GM18526 (cell line): ENCODE data around the gene CREB5.

Source experiments
- POLR2A ChIP-seq: IDR thresholded peaks from 3 replicates; pipeline ENCODE4 v1.6.1; 2011; ENCODE audit not compliant: insufficient read length; ENCODE audit errors: extremely low read depth

The CREB5 gene

DNA sequence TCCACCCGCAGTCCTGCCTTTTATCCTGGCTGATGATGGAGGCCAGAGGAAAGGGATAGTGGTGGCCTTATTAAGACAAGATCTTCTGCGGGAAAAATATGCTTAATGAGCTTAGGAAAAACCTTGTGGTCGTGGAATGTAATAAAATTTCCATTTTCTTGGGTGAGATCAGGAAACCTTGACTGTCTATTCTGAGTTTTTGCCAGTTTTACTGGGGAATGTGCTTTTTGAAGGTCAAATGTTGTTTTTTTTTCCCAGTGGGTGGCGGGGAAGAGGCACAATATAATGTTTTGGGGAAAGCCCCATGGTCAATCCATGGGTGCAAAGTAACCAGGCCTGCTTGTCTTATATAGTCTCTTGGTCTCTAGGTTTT is 118.5 kb downstream of the CREB5 start:
- no peak for TF ChIP-seq POLR2A

DNA sequence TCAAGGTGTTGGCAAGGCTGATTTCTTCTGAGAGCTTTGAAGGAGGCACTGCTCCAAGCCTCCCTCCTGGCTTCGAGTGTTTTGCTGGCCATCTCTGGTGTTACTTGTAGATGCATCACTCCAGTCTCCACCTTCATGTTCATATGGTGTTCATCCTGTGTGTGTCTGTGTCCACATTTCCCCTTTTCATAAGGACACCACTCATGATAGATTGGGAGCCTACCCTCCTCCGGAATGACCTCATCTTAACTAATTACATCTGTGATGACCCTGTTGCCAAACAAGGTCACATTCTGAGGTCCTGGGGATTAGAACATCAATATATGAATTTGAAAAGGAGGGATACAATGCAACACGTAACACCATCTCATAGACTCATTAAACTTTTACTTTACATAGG is 119.0 kb downstream of the CREB5 start:
- no peak for TF ChIP-seq POLR2A

DNA sequence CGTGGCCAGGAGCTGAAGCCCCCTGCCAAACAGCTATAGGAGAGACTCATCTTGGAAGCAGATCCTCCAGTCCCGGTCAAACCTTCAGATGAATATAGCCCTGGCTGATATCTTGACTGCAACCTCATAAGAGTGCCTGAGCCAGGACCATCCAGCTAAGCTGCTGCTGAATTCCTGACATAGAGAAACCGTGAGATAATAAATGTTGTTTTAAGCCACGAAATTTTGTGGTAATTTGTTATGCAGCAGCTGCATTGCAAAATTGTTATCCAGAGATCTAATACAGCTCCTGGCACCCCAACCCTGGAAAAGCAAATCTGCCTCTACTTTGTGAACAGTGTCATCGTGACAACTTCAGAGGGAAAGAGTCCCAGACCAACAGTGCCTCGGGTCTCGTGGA is 119.9 kb downstream of the CREB5 start:
- TF ChIP-seq POLR2A, result no peak

DNA sequence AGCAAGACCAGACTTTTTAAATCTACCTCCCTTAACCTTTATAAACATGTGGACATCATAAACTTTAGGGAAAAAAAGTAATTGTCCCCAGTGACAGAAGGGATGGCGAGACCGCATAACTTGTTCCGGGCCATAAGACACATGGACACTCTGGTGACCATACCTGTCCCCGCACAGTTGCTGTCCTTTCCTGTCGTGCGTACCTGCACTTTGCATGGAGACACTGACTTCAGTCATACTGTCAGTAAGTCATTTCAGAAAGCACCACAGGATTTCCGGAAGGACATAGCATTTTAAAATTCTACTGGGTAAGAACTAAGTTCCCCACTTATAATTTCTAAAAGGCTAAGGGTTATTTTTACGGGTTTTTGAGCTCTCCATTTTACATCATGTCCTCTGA is 120.9 kb downstream of the CREB5 start:
- no peak for TF ChIP-seq POLR2A

DNA sequence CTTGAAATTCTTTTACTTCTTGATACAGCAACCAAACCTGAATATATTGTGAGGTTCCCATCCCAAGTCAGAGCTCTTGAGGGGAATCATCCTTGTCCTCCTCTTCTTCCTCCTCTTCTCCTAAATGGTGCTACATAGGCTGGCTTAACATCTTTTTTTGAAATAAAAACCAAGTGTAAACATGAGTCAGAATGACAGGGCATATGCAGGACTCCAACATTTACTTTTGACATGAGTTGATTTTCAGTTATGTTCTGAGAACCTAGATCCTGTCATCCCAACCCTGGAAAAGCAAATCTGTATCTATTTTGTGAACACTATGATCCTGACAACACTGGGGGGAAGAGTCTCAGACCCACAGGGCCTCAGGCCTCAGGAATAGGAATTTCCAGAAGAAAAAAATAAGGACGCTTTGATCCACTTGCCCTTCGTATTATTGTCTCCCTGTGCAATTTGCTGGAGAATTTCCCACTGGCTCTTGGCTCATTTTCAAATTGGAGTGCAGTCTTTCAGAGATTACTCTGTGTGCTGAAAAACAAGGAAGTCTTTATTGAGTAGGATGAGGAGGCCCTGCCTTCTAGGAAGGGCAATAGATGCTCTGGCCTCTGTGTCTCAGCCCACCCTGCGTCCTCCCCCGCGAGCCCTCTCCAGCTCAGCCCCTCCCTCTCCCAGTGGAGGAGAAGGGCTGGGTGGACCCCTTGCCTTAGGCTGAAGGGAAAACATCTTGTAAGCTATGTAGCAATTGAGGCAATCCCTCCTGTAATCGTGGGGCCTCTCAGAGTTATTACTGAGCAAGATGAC is 121.6 kb downstream of the CREB5 start:
- TF ChIP-seq POLR2A, result no peak

DNA sequence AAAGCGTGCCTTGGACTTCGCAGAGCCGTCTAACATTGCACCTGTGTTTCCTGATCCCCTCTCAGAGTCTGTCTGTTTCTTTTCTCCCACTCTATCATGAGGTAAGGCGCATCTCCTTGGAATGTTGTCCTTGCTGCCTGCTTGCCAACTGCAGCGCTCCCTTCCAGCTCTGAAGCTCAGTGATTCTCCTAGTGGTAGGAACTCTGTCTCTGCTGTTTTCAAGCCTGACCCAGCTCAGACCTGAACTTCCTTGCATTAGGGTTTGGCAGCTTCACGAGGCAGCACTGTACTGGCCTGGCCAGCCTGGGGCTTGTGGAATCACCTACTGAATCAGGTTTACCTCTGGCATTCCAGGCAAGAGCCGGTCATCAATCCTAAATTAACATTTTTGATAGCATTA is 123.9 kb downstream of the CREB5 start:
- TF ChIP-seq POLR2A, result no peak

DNA sequence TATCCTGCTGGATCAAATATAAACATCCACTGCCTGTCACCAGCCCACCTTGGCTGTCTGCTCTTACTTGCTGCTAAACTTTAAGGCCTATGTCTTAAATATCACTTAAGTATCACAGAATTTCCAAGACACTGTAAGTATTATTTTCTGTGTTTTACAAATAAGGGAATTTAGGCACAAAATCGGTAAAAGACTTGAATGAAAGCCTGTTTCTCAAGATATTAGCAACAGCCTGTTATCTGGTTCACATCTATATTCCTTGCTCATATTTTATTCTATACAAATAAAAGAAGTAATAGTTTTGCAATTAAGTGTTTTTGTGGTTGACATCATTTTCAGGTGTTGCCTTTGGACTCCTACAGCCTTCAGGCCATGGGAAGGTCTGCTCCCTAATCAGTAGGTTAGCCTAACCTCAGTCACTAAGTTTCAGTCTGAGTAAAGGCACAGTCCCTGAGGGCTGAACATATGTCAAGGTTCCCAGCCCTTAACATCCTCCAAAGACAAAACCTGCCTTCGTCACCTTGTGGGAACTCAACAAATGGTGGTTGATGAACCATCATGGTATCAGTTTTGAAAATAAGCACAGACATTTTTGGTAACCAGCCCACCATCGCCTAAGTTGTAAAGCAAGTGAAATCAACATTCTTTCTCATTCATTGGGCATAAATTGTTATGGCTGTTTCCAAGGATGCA is 127.1 kb downstream of the CREB5 start:
- TF ChIP-seq POLR2A, result no peak

DNA sequence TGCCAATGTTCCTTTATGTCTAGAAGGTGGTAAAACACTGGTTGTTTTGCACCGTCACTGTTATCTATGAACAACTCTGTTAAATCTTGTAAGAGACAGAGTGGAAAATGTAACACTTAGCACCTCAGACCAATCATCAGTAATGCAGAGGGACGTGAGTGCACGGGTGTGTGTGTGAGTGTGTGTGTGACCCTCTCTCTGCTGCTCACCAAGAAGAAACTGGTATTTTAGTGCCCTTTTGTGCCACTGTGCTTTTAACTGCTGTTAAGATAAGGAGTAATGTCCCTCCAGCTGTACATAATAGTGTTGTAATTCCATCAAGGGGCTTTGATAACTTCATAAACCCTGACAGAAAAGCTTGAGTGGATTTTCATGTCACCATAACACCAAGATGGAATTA is 130.1 kb downstream of the CREB5 start:
- no peak for TF ChIP-seq POLR2A

DNA sequence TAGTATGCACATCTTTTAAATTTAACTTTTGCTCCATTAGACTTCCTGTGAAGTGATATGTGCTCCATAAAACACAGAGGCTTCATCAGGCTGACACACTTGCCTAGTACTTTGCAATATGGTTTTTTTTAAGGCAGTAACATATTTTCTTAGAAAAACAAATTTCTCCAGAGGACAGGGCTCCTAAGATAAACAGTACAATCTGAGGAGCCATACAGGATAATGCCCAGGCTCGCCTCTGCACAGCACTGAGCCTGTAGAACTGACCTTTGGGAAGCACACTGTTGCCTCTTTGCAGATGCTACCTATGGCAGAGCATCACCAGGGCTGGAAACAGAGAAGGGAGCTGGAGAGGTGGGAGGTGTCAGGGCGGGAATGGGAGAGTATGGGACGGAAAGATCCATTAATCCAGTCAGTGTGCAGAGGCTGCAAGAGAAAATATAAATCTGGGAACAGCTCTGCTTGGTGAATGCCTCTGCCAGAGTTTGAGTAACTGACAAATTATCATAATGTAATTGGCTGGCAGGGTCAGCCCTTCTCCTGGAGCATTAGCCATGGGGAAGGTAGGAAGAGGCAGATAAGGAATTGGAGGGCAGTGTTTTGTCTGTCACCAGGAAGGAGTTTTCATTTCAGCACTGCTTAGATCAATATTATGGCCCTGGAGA is 132.3 kb downstream of the CREB5 start:
- no peak for TF ChIP-seq POLR2A

DNA sequence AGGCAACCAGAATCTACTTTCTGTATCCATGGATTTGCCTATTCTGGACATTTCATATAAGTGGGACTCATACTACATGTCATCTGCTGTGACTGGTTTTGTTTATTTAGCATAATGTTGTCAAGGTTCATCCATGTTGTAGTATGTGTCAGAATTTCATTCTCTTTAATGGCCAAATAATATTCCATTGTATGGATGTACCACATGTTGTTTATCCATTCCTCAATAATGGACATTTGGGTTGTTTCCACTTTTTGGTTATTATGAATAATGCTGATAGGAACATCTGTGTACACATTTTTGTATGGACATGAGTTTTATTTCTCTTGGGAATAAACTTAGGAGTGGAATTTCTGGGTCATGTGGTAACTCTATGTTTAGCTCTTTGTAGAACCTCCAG is 133.7 kb downstream of the CREB5 start:
- TF ChIP-seq POLR2A, result no peak

DNA sequence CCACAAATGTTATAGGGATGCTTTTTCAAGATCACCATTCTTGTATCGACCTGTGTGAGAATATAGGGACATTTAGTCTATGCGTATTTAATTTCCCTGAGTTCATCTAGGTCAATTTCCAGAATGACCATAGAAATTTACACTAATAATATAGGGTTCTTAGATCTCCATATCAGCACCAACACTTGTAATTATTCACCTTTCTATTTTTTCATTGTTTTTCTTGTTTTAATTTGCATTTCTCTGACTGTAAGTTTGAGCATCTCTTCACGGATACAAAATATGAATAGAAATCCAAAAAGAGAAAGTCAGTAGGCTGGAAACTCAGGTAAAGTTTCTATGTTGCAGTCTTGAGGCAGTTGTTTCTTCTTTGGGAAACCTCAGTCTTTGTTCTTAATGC is 134.8 kb downstream of the CREB5 start:
- no peak for TF ChIP-seq POLR2A

DNA sequence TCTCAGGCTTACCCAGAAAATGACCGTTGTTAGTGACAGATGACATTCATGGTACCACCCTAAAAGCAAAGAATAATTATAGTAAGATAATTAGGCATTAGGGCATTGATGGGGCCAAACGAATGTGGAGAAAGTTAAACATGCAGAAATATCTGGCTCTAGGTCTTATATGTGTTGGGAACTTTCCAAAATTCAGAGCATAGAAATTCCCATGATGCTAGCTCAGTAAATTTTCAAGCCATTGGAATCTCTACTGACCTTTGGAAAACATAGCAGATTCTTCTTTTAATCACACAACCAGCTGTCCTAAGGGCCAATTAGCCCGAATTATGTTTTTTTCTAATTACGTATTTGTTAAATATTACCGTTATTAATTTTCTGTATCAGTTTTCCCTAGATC is 136.1 kb downstream of the CREB5 start:
- TF ChIP-seq POLR2A, result no peak

DNA sequence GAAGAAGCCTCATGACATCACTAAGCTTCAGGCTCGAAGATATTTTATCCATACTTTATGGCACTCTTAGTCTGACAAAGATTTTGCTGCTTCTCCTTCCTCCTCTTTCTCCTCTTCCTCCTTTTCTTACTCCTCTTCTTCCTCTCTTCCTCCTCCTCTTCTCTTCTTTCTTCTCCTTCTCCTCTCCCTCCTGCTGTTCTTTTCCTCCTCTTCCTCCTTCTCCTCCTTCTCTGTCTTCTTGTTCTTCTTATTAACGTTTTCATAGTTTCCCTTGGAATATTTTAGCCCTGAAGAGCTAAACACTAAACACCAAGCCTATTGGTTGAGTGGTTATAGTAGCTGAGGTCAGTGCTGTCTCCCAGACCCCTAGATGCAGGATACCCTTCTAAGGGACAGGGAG is 137.7 kb downstream of the CREB5 start:
- no peak for TF ChIP-seq POLR2A

DNA sequence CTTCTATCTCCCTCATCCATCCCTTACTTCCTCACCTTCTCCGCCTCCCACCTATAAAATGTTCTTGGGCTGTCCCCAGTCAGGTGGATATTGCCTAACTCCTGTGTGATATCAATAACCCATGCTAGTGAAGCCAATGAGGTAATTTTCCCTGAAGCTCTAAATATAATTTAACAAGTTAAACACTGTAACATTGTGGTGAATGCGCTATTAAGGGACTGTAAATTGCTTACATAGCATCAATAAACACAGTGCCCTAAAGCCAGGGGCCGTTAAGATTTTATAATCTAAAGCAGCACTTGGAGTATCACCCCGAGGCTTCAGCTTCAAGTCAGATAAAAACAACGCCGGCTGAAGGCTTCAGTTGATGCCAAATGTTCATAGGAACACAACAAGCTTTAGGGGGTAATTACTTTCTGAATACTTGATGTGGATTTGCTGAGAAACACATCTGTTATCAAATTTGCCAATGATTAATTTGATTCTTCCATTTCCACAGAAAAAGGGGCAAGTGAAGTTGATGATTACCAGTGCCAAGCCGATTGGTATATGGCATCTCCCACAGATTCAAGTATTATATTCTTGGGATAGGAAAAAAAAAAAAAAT is 138.4 kb downstream of the CREB5 start:
- no peak for TF ChIP-seq POLR2A

DNA sequence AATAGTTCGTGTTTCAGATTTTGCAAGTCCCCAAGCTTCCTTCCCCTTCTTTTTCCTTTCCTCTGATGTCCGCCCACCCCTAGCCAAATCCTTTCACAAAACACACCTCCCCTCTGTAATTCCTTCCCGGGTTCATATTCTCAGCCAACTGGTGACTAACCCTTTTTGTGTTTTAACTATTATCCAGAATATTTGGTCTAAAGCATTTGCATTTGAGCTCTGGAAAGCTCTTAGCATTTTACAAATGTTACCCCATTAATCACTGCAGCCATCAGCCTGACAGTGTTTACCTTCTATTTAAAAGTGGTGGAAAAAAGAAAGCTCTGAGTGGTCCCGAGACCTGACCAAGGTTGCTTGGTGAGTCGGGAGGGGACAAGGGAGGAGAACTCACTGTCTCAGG is 139.0 kb downstream of the CREB5 start:
- no peak for TF ChIP-seq POLR2A
